Activated effector memory CD4-positive, alpha-beta T cell treated with Interleukin-2 at 50 U/mL for 16 hours (primary cell): ENCODE results near the gene SLPI.

Source experiments
- DNase-seq: peaks from one replicate; pipeline ENCODE4 v3.0.0-alpha.2; 2020

SLPI gene

GRCh38 chr20:45254383-45255262, at the start of gene SLPI:
Gene SLPI (minus strand): TSS chr20:45254564. CDS start chr20:45254543, 21 bp downstream.
- DNase-seq = no peak

- no peak for DNase-seq
These were observed 49.5 kb upstream of the SLPI start for GRCh38 chr20:45303586-45304463.

GRCh38 chr20:45301824-45302271, 47.5 kb upstream of the SLPI start:
- DNase-seq = no peak

GRCh38 chr20:45300961-45301360, 46.6 kb upstream of the SLPI start:
- DNase-seq = no peak

- DNase-seq = no peak
These were observed 45.4 kb upstream of the SLPI start for GRCh38 chr20:45299786-45300185.

GRCh38 chr20:45297786-45298497, 43.6 kb upstream of the SLPI start:
- no peak for DNase-seq

GRCh38 chr20:45294659-45295058, 40.3 kb upstream of the SLPI start:
- no peak for DNase-seq

GRCh38 chr20:45294003-45294368, 39.6 kb upstream of the SLPI start:
- no peak for DNase-seq

GRCh38 chr20:45293041-45294002, 39.0 kb upstream of the SLPI start:
- peak; percentile 68 for DNase-seq

- DNase-seq = no peak
These were observed 38.0 kb upstream of the SLPI start for GRCh38 chr20:45292343-45292742.

GRCh38 chr20:45291526-45291925, 37.2 kb upstream of the SLPI start:
- DNase-seq = no peak

- peak; percentile 49 for DNase-seq
These were observed 36.5 kb upstream of the SLPI start for GRCh38 chr20:45290677-45291355.

GRCh38 chr20:45289942-45290676, 35.7 kb upstream of the SLPI start:
- DNase-seq = no peak

- no peak for DNase-seq
These were observed 34.5 kb upstream of the SLPI start for GRCh38 chr20:45288860-45289259.

GRCh38 chr20:45288376-45288775, 34.0 kb upstream of the SLPI start:
- no peak for DNase-seq

- DNase-seq = no peak
These were observed 29.2 kb upstream of the SLPI start for GRCh38 chr20:45283551-45284057.

- no peak for DNase-seq
These were observed 28.6 kb upstream of the SLPI start for GRCh38 chr20:45282700-45283550.

GRCh38 chr20:45279992-45280391, 25.6 kb upstream of the SLPI start:
- no peak for DNase-seq

- DNase-seq = no peak
These were observed 21.0 kb upstream of the SLPI start for GRCh38 chr20:45275338-45275737.
